Astrocyte (in vitro differentiated cells and primary cell): ENCODE results near the gene SLC22A14. TPM values are rescaled to one million over a fixed set of nuclear protein-coding genes. Genes with fewer than 3 reads are reported as not detected.

Experiments used
- DNase-seq: peaks from one replicate; pipeline ENCODE4 v3.0.0-alpha.2; 2010; ENCODE audit warnings: low read depth
- FAIRE-seq: peaks from 2 replicates; lab custom pipeline; 2011; peaks lifted over from hg19 to GRCh38; lab: Jason Lieb, UNC
- H2AFZ ChIP-seq: 2 replicates; pipeline ENCODE4 v1.6.0; 2012; ENCODE audit warnings: low read depth, low read length, inconsistent platforms
- H3K27ac ChIP-seq: 2 replicates; pipeline ENCODE4 v1.5.1; 2011; ENCODE audit warnings: low read depth, low read length, inconsistent platforms
- H3K27me3 ChIP-seq: 2 replicates; pipeline ENCODE4 v1.6.0; 2011; ENCODE audit warnings: low read length, inconsistent platforms; ENCODE audit not compliant: insufficient read depth
- H3K36me3 ChIP-seq: 2 replicates; pipeline ENCODE4 v1.5.1; 2011; ENCODE audit warnings: low read length, inconsistent platforms; ENCODE audit not compliant: insufficient read depth
- H3K4me1 ChIP-seq: 2 replicates; pipeline ENCODE4 v1.5.1; 2011; ENCODE audit warnings: low read length, inconsistent platforms; ENCODE audit not compliant: insufficient read depth
- H3K4me2 ChIP-seq: 2 replicates; pipeline ENCODE4 v1.6.0; 2012; ENCODE audit warnings: low read length, inconsistent platforms
- H3K4me3 ChIP-seq: 2 replicates; pipeline ENCODE4 v1.5.1; 2011; ENCODE audit warnings: low read depth, mild to moderate bottlenecking, low read length, inconsistent platforms; ENCODE audit not compliant: insufficient read depth
- H3K79me2 ChIP-seq: 2 replicates; pipeline ENCODE4 v1.6.0; 2012; ENCODE audit warnings: mild to moderate bottlenecking, low read length, inconsistent platforms; ENCODE audit not compliant: insufficient read depth
- H3K9ac ChIP-seq: 2 replicates; pipeline ENCODE4 v1.6.0; 2012; ENCODE audit warnings: mild to moderate bottlenecking, low read length, inconsistent platforms
- H3K9me3 ChIP-seq: 2 replicates; pipeline ENCODE4 v1.5.1; 2012; ENCODE audit warnings: low read depth, mild to moderate bottlenecking, low read length, inconsistent platforms; ENCODE audit not compliant: insufficient read depth
- H4K20me1 ChIP-seq: 2 replicates; pipeline ENCODE4 v1.6.0; 2012; ENCODE audit warnings: low read length, inconsistent platforms; ENCODE audit not compliant: insufficient read depth
- H3K27ac Mint-ChIP-seq: one replicate; pipeline ENCODE4 v1.8.0; 2021; ENCODE audit warnings: mild to moderate bottlenecking, mixed read lengths; ENCODE audit not compliant: unreplicated experiment
- H3K27me3 Mint-ChIP-seq: one replicate; pipeline ENCODE4 v1.8.0; 2021; ENCODE audit warnings: low read depth, mixed read lengths; ENCODE audit not compliant: unreplicated experiment
- H3K36me3 Mint-ChIP-seq: one replicate; pipeline ENCODE4 v1.8.0; 2021; ENCODE audit warnings: low read depth, mixed read lengths; ENCODE audit not compliant: unreplicated experiment
- H3K4me1 Mint-ChIP-seq: one replicate; pipeline ENCODE4 v1.8.0; 2021; ENCODE audit warnings: low read depth, mixed read lengths; ENCODE audit not compliant: unreplicated experiment
- H3K4me3 Mint-ChIP-seq: one replicate; pipeline ENCODE4 v1.8.0; 2021; ENCODE audit warnings: mild to moderate bottlenecking, moderate library complexity, mixed read lengths; ENCODE audit not compliant: unreplicated experiment
- H3K9me3 Mint-ChIP-seq: one replicate; pipeline ENCODE4 v1.8.0; 2021; ENCODE audit warnings: mild to moderate bottlenecking, mixed read lengths; ENCODE audit not compliant: unreplicated experiment
- CTCF ChIP-seq: IDR thresholded peaks from 2 replicates; pipeline ENCODE4 v1.5.1; 2011; ENCODE audit warnings: low read depth, mild to moderate bottlenecking, inconsistent platforms, low read length, moderate library complexity; ENCODE audit not compliant: insufficient read depth
- EZH2 ChIP-seq: IDR thresholded peaks from 2 replicates; pipeline ENCODE4 v1.6.1; 2012; ENCODE audit warnings: mild to moderate bottlenecking, low read length, inconsistent platforms; ENCODE audit not compliant: insufficient read depth
- total RNA-seq: library from RNA; stranded (reverse); gene quantifications from 2 replicates; pipeline ENCODE4 v1.2.1, GENCODE V29; 2021

The SLC22A14 gene
- total RNA-seq, 1 donor from 2014 or later, result 0.45 TPM

GRCh38 chr3:38331257-38332022 lies 49.3 kb downstream of the SLC22A14 start:
- Mint-ChIP-seq H3K4me1 (peaks cover 14% of the 10 kb centered on the region), H3K9me3 (peaks cover 3% of the 10 kb centered on the region), H3K4me3 (no peak overlapping the region), H3K27ac (peak overlapping the region; percentile 8), H3K36me3 (peaks cover 2% of the 10 kb centered on the region), H3K27me3 (peaks cover 5% of the 10 kb centered on the region)
- H3K27me3 ChIP-seq, result no peaks in the 10 kb centered on the region
- no peak overlapping the region for H3K4me3 ChIP-seq
- no peak for DNase-seq
- FAIRE-seq, result no peak
- H3K36me3 ChIP-seq, result no peaks in the 10 kb centered on the region
- H3K79me2 ChIP-seq, result no peaks in the 10 kb centered on the region
- no peaks in the 10 kb centered on the region for H4K20me1 ChIP-seq
- H2AFZ ChIP-seq, result no peak overlapping the region
- peaks cover 8% of the 10 kb centered on the region for H3K9me3 ChIP-seq
- no peak overlapping the region for H3K4me2 ChIP-seq
- peaks cover 12% of the 10 kb centered on the region for H3K4me1 ChIP-seq
- H3K9ac ChIP-seq, result no peak overlapping the region
- H3K27ac ChIP-seq, result no peak overlapping the region
- TF ChIP-seq EZH2 (no peak), CTCF (no peak)

GRCh38 chr3:38332201-38332600 lies 50.1 kb downstream of the SLC22A14 start:
- peaks cover 3% of the 10 kb centered on the region for H3K9me3 ChIP-seq
- peaks cover 5% of the 10 kb centered on the region for H3K27me3 Mint-ChIP-seq
- H4K20me1 ChIP-seq, result no peaks in the 10 kb centered on the region
- no peak overlapping the region for H3K27ac Mint-ChIP-seq
- DNase-seq (no peak), FAIRE-seq (no peak)
- no peak overlapping the region for H3K4me2 ChIP-seq
- H3K4me1 Mint-ChIP-seq, result peaks cover 13% of the 10 kb centered on the region
- no peak overlapping the region for H3K27ac ChIP-seq
- H2AFZ ChIP-seq, result no peak overlapping the region
- no peak overlapping the region for H3K9ac ChIP-seq
- H3K36me3 ChIP-seq, result no peaks in the 10 kb centered on the region
- no peak for TF ChIP-seq EZH2
- TF ChIP-seq CTCF, result no peak
- H3K36me3 Mint-ChIP-seq, result peaks cover under 1% of the 10 kb centered on the region
- H3K4me3 Mint-ChIP-seq, result no peak overlapping the region
- no peaks in the 10 kb centered on the region for H3K27me3 ChIP-seq
- H3K79me2 ChIP-seq, result no peaks in the 10 kb centered on the region
- H3K4me1 ChIP-seq, result peaks cover 12% of the 10 kb centered on the region
- no peak overlapping the region for H3K4me3 ChIP-seq
- H3K9me3 Mint-ChIP-seq, result no peaks in the 10 kb centered on the region
